Skeletal muscle satellite cell (primary cell): ENCODE results near the gene OOSP2. TPM values are rescaled to one million over a fixed set of nuclear protein-coding genes. Genes with fewer than 3 reads are reported as not detected.
"Not testable (repeated sequence)": the region's sequence is repeated elsewhere in the genome, so short reads cannot be mapped to it uniquely, and the experiment has no call there.

ENCODE experiments used
- H3K27me3 ChIP-seq: 2 replicates; pipeline ENCODE4 v1.7.0; 2013; ENCODE audit warnings: low read length; ENCODE audit not compliant: control insufficient read depth, insufficient read depth
- H3K36me3 ChIP-seq: 2 replicates; pipeline ENCODE4 v1.7.0; 2013; ENCODE audit warnings: mild to moderate bottlenecking, control low read depth, low read length; ENCODE audit not compliant: insufficient read depth
- H3K4me1 ChIP-seq: 2 replicates; pipeline ENCODE4 v1.7.0; 2013; ENCODE audit warnings: low read length; ENCODE audit not compliant: control insufficient read depth, insufficient read depth
- H3K4me2 ChIP-seq: 2 replicates; pipeline ENCODE4 v1.7.0; 2013; ENCODE audit warnings: mild to moderate bottlenecking, low read length
- H3K4me3 ChIP-seq: 2 replicates; pipeline ENCODE4 v1.7.0; 2013; ENCODE audit warnings: low read length
- H3K9ac ChIP-seq: 2 replicates; pipeline ENCODE4 v1.7.0; 2013; ENCODE audit warnings: mild to moderate bottlenecking, low read depth, low read length, moderate library complexity
- H3K9me3 ChIP-seq: replicated peaks from 2 replicates; pipeline ENCODE4 v1.7.0; 2013; ENCODE audit warnings: mild to moderate bottlenecking, control low read depth, low read length
- total RNA-seq: library from RNA; depleted of rRNA; stranded (reverse); fragments of >200 nt; gene quantifications from 2 replicates; pipeline ENCODE4 v1.2.3, GENCODE V29; 2012; rRNA removed

Gene OOSP2
- not detected in 2 replicates for total RNA-seq

- Histone ChIP-seq H3K9ac (no peak within 1 kb of the TSS), H3K4me3 (no peak within 1 kb of the TSS), H3K9me3 (peaks cover 3% of the 10 kb centered on the region), H3K4me1 (no peaks in the 10 kb centered on the region), H3K4me2 (no peak within 1 kb of the TSS), H3K27me3 (no peaks in the 10 kb centered on the region), H3K36me3 (no peaks in the 10 kb centered on the region)
These were observed at the start of gene OOSP2 for GRCh38 chr11:60040109-60040508. Gene OOSP2, plus strand, starts transcription at chr11:60040409. Its CDS starts 51 bp downstream, at chr11:60040460.

GRCh38 chr11:59990421-59990820 is 49.8 kb upstream of the OOSP2 start:
- Histone ChIP-seq H3K9ac (no peak overlapping the region), H3K9me3 (no peaks in the 10 kb centered on the region), H3K4me1 (no peaks in the 10 kb centered on the region), H3K4me3 (no peak overlapping the region), H3K27me3 (no peaks in the 10 kb centered on the region), H3K36me3 (no peaks in the 10 kb centered on the region), H3K4me2 (no peak overlapping the region)

GRCh38 chr11:59992425-59992824 is 47.8 kb upstream of the OOSP2 start:
- Histone ChIP-seq H3K4me2 (no peak overlapping the region), H3K4me1 (no peaks in the 10 kb centered on the region), H3K9me3 (no peaks in the 10 kb centered on the region), H3K4me3 (no peak overlapping the region), H3K9ac (no peak overlapping the region), H3K36me3 (no peaks in the 10 kb centered on the region), H3K27me3 (no peaks in the 10 kb centered on the region)

GRCh38 chr11:59997800-59998199 is 42.4 kb upstream of the OOSP2 start:
- H3K4me1 ChIP-seq = no peaks in the 10 kb centered on the region
- H3K9me3 ChIP-seq = no peaks in the 10 kb centered on the region
- H3K4me3 ChIP-seq = no peak overlapping the region
- no peak overlapping the region for H3K4me2 ChIP-seq
- H3K36me3 ChIP-seq = no peaks in the 10 kb centered on the region
- H3K9ac ChIP-seq = no peak overlapping the region
- no peaks in the 10 kb centered on the region for H3K27me3 ChIP-seq

GRCh38 chr11:59999691-60000090 is 40.5 kb upstream of the OOSP2 start:
- no peaks in the 10 kb centered on the region for H3K4me1 ChIP-seq
- H3K9ac ChIP-seq = no peak overlapping the region
- H3K27me3 ChIP-seq = no peaks in the 10 kb centered on the region
- no peak overlapping the region for H3K4me2 ChIP-seq
- no peaks in the 10 kb centered on the region for H3K9me3 ChIP-seq
- no peaks in the 10 kb centered on the region for H3K36me3 ChIP-seq
- H3K4me3 ChIP-seq = no peak overlapping the region

GRCh38 chr11:60003729-60004128 is 36.5 kb upstream of the OOSP2 start:
- no peak overlapping the region for H3K4me3 ChIP-seq
- H3K4me1 ChIP-seq = no peaks in the 10 kb centered on the region
- no peak overlapping the region for H3K9ac ChIP-seq
- H3K36me3 ChIP-seq = no peaks in the 10 kb centered on the region
- no peak overlapping the region for H3K4me2 ChIP-seq
- no peaks in the 10 kb centered on the region for H3K9me3 ChIP-seq
- no peaks in the 10 kb centered on the region for H3K27me3 ChIP-seq

- Histone ChIP-seq H3K9ac (no peak overlapping the region), H3K4me2 (no peak overlapping the region), H3K4me3 (no peak overlapping the region), H3K27me3 (no peaks in the 10 kb centered on the region), H3K4me1 (no peaks in the 10 kb centered on the region), H3K9me3 (no peaks in the 10 kb centered on the region), H3K36me3 (no peaks in the 10 kb centered on the region)
These were observed 34.8 kb upstream of the OOSP2 start for GRCh38 chr11:60005360-60005759.

- Histone ChIP-seq H3K27me3 (no peaks in the 10 kb centered on the region), H3K4me3 (no peak within 1 kb of the TSS), H3K9ac (no peak within 1 kb of the TSS), H3K9me3 (no peaks in the 10 kb centered on the region), H3K4me2 (no peak within 1 kb of the TSS), H3K4me1 (no peaks in the 10 kb centered on the region), H3K36me3 (no peaks in the 10 kb centered on the region)
These were observed 23.3 kb upstream of the OOSP2 start, which contains the start of gene OOSP4B for GRCh38 chr11:60016881-60017280. Gene OOSP4B, plus strand, starts transcription at chr11:60017181.

GRCh38 chr11:60018058-60018457 is 22.2 kb upstream of the OOSP2 start:
- H3K9ac ChIP-seq = no peak overlapping the region
- H3K9me3 ChIP-seq = no peaks in the 10 kb centered on the region
- H3K27me3 ChIP-seq = no peaks in the 10 kb centered on the region
- no peak overlapping the region for H3K4me3 ChIP-seq
- no peaks in the 10 kb centered on the region for H3K4me1 ChIP-seq
- H3K4me2 ChIP-seq = no peak overlapping the region
- H3K36me3 ChIP-seq = no peaks in the 10 kb centered on the region

GRCh38 chr11:60020376-60020775 is 19.8 kb upstream of the OOSP2 start:
- H3K9me3 ChIP-seq, H3K9ac ChIP-seq, H3K4me1 ChIP-seq, H3K4me3 ChIP-seq, H3K27me3 ChIP-seq, H3K36me3 ChIP-seq, H3K4me2 ChIP-seq: not testable (repeated sequence)

- Histone ChIP-seq H3K9ac (no peak overlapping the region), H3K27me3 (no peaks in the 10 kb centered on the region), H3K4me3 (no peak overlapping the region), H3K4me1 (no peaks in the 10 kb centered on the region), H3K4me2 (no peak overlapping the region), H3K9me3 (no peaks in the 10 kb centered on the region), H3K36me3 (no peaks in the 10 kb centered on the region)
These were observed 11.1 kb upstream of the OOSP2 start for GRCh38 chr11:60029015-60029632.

- H3K27me3 ChIP-seq, H3K4me1 ChIP-seq, H3K9me3 ChIP-seq, H3K9ac ChIP-seq, H3K4me3 ChIP-seq, H3K4me2 ChIP-seq, H3K36me3 ChIP-seq: not testable (repeated sequence)
These were observed 10.2 kb downstream of the OOSP2 start for GRCh38 chr11:60050422-60050821.
